ENCODE measurements around the gene TNFRSF13B. TPM values are rescaled to one million over a fixed set of nuclear protein-coding genes. Genes with fewer than 3 reads are reported as not detected.
"Not testable (repeated sequence)": the region's sequence is repeated elsewhere in the genome, so short reads cannot be mapped to it uniquely, and the experiment has no call there.

The TNFRSF13B gene
- total RNA-seq, 6 donors from 2014 or later: 0.57 to 6.3 (median 2.1) TPM; not detected in 1

DNA sequence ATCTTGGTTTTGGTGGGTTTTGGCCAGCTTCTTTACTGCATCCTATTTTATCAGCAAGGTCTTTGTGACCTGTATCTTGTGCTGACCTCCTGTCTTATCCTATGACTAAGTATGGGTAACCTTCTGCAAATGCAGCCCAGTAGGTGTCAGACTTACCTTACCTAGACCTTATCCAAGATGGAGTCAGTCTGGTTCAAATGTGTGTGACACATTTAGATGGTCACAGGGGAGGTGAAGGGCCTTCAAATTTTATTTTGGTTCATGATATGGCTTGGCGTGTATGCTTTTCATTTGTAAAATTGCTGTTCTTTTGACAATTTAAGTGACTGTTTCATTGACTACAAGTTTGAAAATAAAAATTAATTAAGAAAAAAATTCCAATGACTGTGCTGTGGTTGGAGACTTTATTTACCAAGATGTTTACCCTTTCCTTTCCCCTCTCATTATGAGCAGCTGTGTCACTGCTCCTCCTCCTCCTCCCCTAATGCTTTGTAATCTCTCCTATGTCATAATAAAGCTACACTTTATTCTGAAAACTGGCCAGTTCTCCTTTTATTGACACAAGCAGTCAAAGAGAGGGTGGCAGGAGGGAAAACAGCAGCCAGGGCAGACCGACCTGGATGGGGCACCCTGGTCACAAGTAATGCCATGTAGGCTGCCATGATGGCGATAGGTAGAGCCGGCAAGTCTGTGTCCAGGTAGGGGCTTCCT is 49.4 kb downstream of the TNFRSF13B start:
- TF ChIP-seq POLR2AphosphoS5 (IDR thresholded peaks at IDR 0.05) (no peak), POLR2A (IDR thresholded peaks at IDR 0.05) (no peak), EP300 (IDR thresholded peaks at IDR 0.05) (no peak)
- TF ChIP-seq, protein P1, sequence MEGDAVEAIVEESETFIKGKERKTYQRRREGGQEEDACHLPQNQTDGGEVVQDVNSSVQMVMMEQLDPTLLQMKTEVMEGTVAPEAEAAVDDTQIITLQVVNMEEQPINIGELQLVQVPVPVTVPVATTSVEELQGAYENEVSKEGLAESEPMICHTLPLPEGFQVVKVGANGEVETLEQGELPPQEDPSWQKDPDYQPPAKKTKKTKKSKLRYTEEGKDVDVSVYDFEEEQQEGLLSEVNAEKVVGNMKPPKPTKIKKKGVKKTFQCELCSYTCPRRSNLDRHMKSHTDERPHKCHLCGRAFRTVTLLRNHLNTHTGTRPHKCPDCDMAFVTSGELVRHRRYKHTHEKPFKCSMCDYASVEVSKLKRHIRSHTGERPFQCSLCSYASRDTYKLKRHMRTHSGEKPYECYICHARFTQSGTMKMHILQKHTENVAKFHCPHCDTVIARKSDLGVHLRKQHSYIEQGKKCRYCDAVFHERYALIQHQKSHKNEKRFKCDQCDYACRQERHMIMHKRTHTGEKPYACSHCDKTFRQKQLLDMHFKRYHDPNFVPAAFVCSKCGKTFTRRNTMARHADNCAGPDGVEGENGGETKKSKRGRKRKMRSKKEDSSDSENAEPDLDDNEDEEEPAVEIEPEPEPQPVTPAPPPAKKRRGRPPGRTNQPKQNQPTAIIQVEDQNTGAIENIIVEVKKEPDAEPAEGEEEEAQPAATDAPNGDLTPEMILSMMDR (IDR thresholded peaks at IDR 0.05): no peak
- Histone ChIP-seq H3K36me3 (no peaks in the 10 kb centered on the region), H3K9me3 (no peaks in the 10 kb centered on the region), H3K27me3 (no peaks in the 10 kb centered on the region), H3K4me1 (peaks cover 0 to 13% (median 0%) of the 10 kb centered on the region in 4 donors), H3K27ac (no peak overlapping the region), H3K4me3 (no peak overlapping the region)
- WGBS, 2 donors: 71 to 86% methylated on average over 4 of the region's 4 CpGs
- ATAC-seq (ENCODE audit: low FRiP score in 2 of 2) (no peak), DNase-seq (peak in 1 of 2 donors; percentile 31)

DNA sequence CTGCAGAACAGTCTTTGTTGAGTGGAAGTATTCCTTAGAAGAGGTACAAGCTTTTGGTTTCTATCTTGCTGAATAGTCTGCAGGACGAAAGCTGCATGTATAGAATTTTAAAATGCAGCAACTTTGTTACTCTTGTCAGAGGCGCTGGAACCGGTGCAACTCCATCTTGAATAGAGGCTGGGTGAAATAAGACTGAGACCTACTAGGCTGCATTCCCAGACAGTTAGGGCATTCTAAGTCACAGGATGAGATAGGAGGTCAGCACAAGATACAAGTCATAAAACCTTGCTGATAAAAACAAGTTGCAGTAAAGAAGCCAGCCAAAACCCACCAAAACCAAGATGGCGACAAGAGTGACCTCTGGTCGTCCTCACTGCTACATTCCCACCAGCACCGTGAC is 50.5 kb downstream of the TNFRSF13B start:
- WGBS, 2 donors: 88 to 91% methylated on average over 6 of the region's 6 CpGs
- not testable (repeated sequence) for H3K27ac ChIP-seq; ATAC-seq (ENCODE audit: low FRiP score in 2 of 2); H3K9me3 ChIP-seq; H3K36me3 ChIP-seq; H3K27me3 ChIP-seq; H3K4me3 ChIP-seq; DNase-seq
- H3K4me1 ChIP-seq: peaks cover 0 to 15% (median 0%) of the 10 kb centered on the region in 4 donors

DNA sequence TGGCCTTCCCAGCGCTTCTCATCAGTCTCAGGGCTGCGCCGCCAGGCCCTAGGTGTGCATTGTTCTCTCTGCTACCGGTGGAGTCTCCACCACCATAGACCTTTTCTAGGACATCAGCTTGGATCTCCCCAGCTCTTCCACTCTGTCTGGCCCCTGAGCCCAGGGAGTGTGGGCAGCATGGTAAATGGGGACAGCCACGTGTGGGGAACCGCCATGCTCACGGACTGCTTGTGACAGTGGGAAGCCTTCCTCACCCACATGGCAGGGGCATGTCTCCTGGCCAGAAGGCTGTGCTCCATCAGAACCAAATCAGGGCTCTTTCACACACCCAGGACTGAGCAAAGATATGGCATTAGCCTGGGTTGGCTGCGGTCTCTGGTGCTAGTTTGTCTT is 51.3 kb downstream of the TNFRSF13B start:
- TF ChIP-seq EP300 (IDR thresholded peaks at IDR 0.05) (no peak), POLR2AphosphoS5 (IDR thresholded peaks at IDR 0.05) (no peak), POLR2A (IDR thresholded peaks at IDR 0.05) (no peak)
- H3K4me1 ChIP-seq: peaks cover 0 to 15% (median 0%) of the 10 kb centered on the region in 4 donors
- no peak for ATAC-seq (ENCODE audit: low FRiP score in 2 of 2)
- H3K9me3 ChIP-seq: no peaks in the 10 kb centered on the region
- 88% methylated on average over 8 of the region's 8 CpGs; no CpG with 5 or more reads in 1 of the 2 donors for WGBS, 2 donors
- no peak for DNase-seq
- no peak overlapping the region for H3K27ac ChIP-seq
- H3K4me3 ChIP-seq: no peak overlapping the region
- H3K36me3 ChIP-seq: no peaks in the 10 kb centered on the region
- no peaks in the 10 kb centered on the region for H3K27me3 ChIP-seq

DNA sequence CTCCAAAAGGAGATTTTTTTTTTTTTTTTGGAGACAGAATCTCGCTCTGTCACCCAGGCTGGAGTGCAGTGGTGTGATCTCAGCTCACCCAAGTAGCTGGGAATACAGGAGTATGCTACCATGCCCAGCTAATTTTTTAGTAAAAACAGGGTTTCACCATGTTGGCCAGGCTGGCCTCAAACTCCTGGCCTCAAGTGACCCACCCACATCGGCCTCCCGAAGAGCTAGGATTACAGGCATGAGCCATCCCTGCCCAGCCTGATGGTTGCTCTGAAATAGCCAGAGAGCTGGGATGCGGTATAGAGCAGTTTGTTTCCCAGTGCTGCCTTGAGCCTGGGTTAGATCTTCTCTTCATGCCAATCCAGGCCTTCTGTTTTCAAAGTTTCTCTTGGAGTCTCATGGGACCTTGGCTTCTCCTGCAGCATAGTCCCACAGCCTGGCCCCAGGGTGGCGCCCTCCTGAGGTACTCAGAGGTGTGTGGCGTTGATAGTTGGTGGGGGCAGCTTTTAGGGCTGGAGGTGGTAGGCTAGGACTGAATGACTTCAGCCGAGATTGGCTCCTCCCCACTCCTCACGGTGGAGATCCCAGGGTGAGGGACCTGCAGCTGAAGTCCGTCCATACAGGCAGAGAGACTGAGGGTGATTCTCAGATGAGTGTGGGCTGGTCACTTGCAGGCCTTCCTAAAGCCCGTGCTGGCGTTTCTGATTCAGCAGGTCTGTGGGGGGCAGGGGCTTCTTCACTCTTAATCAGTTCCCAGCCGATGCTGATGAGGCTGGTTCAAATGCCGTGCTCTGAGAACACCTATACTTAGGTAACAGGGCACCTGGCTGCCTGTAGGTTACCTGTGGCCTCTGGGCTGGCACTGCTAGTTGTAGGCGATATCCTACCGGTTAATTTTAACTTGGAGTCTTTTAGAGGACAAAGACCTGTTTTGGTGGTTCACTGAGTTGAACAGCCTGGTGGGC is 52.0 kb downstream of the TNFRSF13B start:
- H3K4me1 ChIP-seq: peaks cover 0 to 15% (median 0%) of the 10 kb centered on the region in 4 donors
- no peaks in the 10 kb centered on the region for H3K9me3 ChIP-seq
- no peaks in the 10 kb centered on the region for H3K36me3 ChIP-seq
- H3K27me3 ChIP-seq: no peaks in the 10 kb centered on the region
- TF ChIP-seq POLR2AphosphoS5 (IDR thresholded peaks at IDR 0.05) (no peak), POLR2A (IDR thresholded peaks at IDR 0.05) (no peak), EP300 (IDR thresholded peaks at IDR 0.05) (no peak)
- TF ChIP-seq, protein P1 (IDR thresholded peaks at IDR 0.05): no peak
- H3K27ac ChIP-seq: no peak overlapping the region
- ATAC-seq (ENCODE audit: low FRiP score in 2 of 2): no peak
- 91 to 92% methylated on average over 7 to 15 of the region's 15 CpGs for WGBS, 2 donors
- H3K4me3 ChIP-seq: no peak overlapping the region
- DNase-seq: no peak

DNA sequence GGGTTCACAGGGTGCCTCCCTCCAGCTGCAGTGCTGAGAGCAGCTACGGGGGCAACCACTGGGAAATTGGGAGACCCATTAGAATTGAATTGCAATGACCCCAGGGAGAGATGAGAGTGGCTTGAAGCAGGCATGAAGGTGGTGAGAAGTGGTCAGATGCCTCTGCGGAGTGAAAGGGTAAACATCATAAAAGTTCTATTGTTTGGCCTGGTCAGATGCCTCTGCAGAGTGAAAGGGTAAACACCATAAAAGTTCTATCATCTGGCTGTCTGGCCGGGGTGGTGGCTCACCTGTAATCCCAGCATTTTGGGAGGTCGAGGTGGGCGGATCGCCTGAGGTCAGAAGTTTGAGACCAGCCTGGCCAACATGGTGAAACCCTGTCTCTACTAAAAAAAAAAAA is 53.5 kb downstream of the TNFRSF13B start:
- no peak overlapping the region for H3K27ac ChIP-seq

More for the DNA sequence above, 53.5 kb downstream of the TNFRSF13B start:
- Histone ChIP-seq H3K9me3 (no peaks in the 10 kb centered on the region), H3K4me1 (peaks cover 0 to 15% (median 0%) of the 10 kb centered on the region in 4 donors), H3K27me3 (no peaks in the 10 kb centered on the region), H3K36me3 (no peaks in the 10 kb centered on the region), H3K4me3 (no peak overlapping the region)
- TF ChIP-seq EP300 (IDR thresholded peaks at IDR 0.05) (no peak), POLR2A (IDR thresholded peaks at IDR 0.05) (no peak), POLR2AphosphoS5 (IDR thresholded peaks at IDR 0.05) (no peak)
- TF ChIP-seq, protein P1 (IDR thresholded peaks at IDR 0.05): no peak
- WGBS, 2 donors: 69 to 85% methylated on average over 6 of the region's 6 CpGs
- ATAC-seq (ENCODE audit: low FRiP score in 2 of 2) (no peak), DNase-seq (no peak)
